GM18507 (cell line): ENCODE data around the gene PDE4B.

Experiments
- DNase-seq: peaks from one replicate; pipeline ENCODE4 v3.0.0; 2011; ENCODE audit warnings: low read depth; ENCODE audit not compliant: insufficient read length; ENCODE audit errors: extremely low spot score
- FAIRE-seq: peaks from 2 replicates; lab custom pipeline; 2011; peaks lifted over from hg19 to GRCh38; lab: Jason Lieb, UNC

Gene PDE4B

GRCh38 chr1:65792669-65793358, at the start of gene PDE4B:
PDE4B (plus strand) TSS chr1:65792895.
- DNase-seq (no peak), FAIRE-seq (no peak)

- FAIRE-seq (no peak), DNase-seq (no peak)
Observed at GRCh38 chr1:65744731-65745130, 48.0 kb upstream of the PDE4B start.

GRCh38 chr1:65751961-65752360, 40.7 kb upstream of the PDE4B start:
- no peak for DNase-seq
- FAIRE-seq = no peak

GRCh38 chr1:65756616-65757015, 36.1 kb upstream of the PDE4B start:
- FAIRE-seq = no peak

GRCh38 chr1:65757531-65757930, 35.2 kb upstream of the PDE4B start:
- FAIRE-seq (no peak), DNase-seq (no peak)

More at GRCh38 chr1:65756616-65757015, 36.1 kb upstream of the PDE4B start:
- DNase-seq = no peak

GRCh38 chr1:65758128-65758527, 34.6 kb upstream of the PDE4B start:
- no peak for DNase-seq
- FAIRE-seq = no peak

- FAIRE-seq (no peak), DNase-seq (no peak)
Observed at GRCh38 chr1:65759516-65759915, 33.2 kb upstream of the PDE4B start.

GRCh38 chr1:65762081-65762862, 30.4 kb upstream of the PDE4B start:
- DNase-seq = no peak
- FAIRE-seq = no peak

GRCh38 chr1:65764052-65764451, 28.6 kb upstream of the PDE4B start:
- DNase-seq (no peak), FAIRE-seq (no peak)

GRCh38 chr1:65765631-65766030, 27.1 kb upstream of the PDE4B start:
- DNase-seq (no peak), FAIRE-seq (no peak)

- no peak for DNase-seq
- no peak for FAIRE-seq
Observed at GRCh38 chr1:65769636-65770035, 23.1 kb upstream of the PDE4B start.

- DNase-seq = no peak
- no peak for FAIRE-seq
Observed at GRCh38 chr1:65772607-65773006, 20.1 kb upstream of the PDE4B start.

GRCh38 chr1:65773391-65774123, 19.1 kb upstream of the PDE4B start:
- DNase-seq (no peak), FAIRE-seq (no peak)

- no peak for DNase-seq
- FAIRE-seq = no peak
Observed at GRCh38 chr1:65788762-65789161, 3.9 kb upstream of the PDE4B start.

- FAIRE-seq (no peak), DNase-seq (no peak)
Observed at GRCh38 chr1:65791396-65791795, 1.3 kb upstream of the PDE4B start.

- DNase-seq (no peak), FAIRE-seq (no peak)
Observed at GRCh38 chr1:65791801-65792668, 660 bp upstream of the PDE4B start.

GRCh38 chr1:65793359-65793732, 651 bp downstream of the PDE4B start:
- FAIRE-seq (no peak), DNase-seq (no peak)

- FAIRE-seq (no peak), DNase-seq (no peak)
Observed at GRCh38 chr1:65795311-65795710, 2.6 kb downstream of the PDE4B start.

GRCh38 chr1:65799601-65800000, 6.9 kb downstream of the PDE4B start:
- no peak for FAIRE-seq
- no peak for DNase-seq

GRCh38 chr1:65804584-65804983, 11.9 kb downstream of the PDE4B start:
- FAIRE-seq (no peak), DNase-seq (no peak)
